HEK293 (cell line): ENCODE data around the gene CEND1.

ENCODE experiments used
- FEZF1 ChIP-seq: fragments of 450-650 bp; formaldehyde crosslinking; IDR thresholded peaks from 2 replicates; pipeline ENCODE4 v1.5.1; 2016; ENCODE audit warnings: missing biosample characterization, missing genetic modification characterization
- PRDM1 ChIP-seq: fragments of 450-650 bp; formaldehyde crosslinking; IDR thresholded peaks from 2 replicates; pipeline ENCODE4; 2016; ENCODE audit warnings: missing biosample characterization, missing genetic modification characterization
- SCRT1 ChIP-seq: fragments of 450-650 bp; formaldehyde crosslinking; IDR thresholded peaks from 2 replicates; pipeline ENCODE4 v1.5.1; 2016; ENCODE audit warnings: missing biosample characterization, missing genetic modification characterization, borderline replicate concordance
- YY2 ChIP-seq: fragments of 450-650 bp; formaldehyde crosslinking; IDR thresholded peaks from 2 replicates; pipeline ENCODE4 v1.5.1; 2016; ENCODE audit warnings: missing biosample characterization, missing genetic modification characterization
- ZFP41 ChIP-seq: fragments of 450-650 bp; formaldehyde crosslinking; IDR thresholded peaks from 2 replicates; pipeline ENCODE4 v1.5.1; 2016; ENCODE audit warnings: missing biosample characterization, missing genetic modification characterization, borderline replicate concordance
- ZNF10 ChIP-seq: fragments of 450-650 bp; formaldehyde crosslinking; IDR thresholded peaks from 2 replicates; pipeline ENCODE4 v1.5.1; 2017; ENCODE audit warnings: missing biosample characterization, missing genetic modification characterization
- ZNF112 ChIP-seq: fragments of 450-650 bp; formaldehyde crosslinking; IDR thresholded peaks from 2 replicates; pipeline ENCODE4 v1.5.0; 2017; ENCODE audit warnings: missing biosample characterization, missing genetic modification characterization
- ZNF184 ChIP-seq: fragments of 450-650 bp; IDR thresholded peaks from 2 replicates; pipeline ENCODE4 v1.5.1; 2018; ENCODE audit warnings: missing biosample characterization, mild to moderate bottlenecking, missing genetic modification characterization
- ZNF19 ChIP-seq: fragments of 450-650 bp; formaldehyde crosslinking; IDR thresholded peaks from 2 replicates; pipeline ENCODE4; 2016; ENCODE audit warnings: missing biosample characterization, missing genetic modification characterization, low read depth
- ZNF266 ChIP-seq: fragments of 450-650 bp; formaldehyde crosslinking; IDR thresholded peaks from 2 replicates; pipeline ENCODE4 v1.5.1; 2016; ENCODE audit warnings: missing biosample characterization, missing genetic modification characterization, low read depth
- ZNF426 ChIP-seq: fragments of 450-650 bp; formaldehyde crosslinking; IDR thresholded peaks from 2 replicates; pipeline ENCODE4 v1.5.1; 2017; ENCODE audit warnings: missing biosample characterization, missing genetic modification characterization, mild to moderate bottlenecking, inconsistent platforms, moderate library complexity
- ZNF501 ChIP-seq: fragments of 450-650 bp; formaldehyde crosslinking; IDR thresholded peaks from 2 replicates; pipeline ENCODE4 v1.5.1; 2016; ENCODE audit warnings: missing biosample characterization, missing genetic modification characterization
- ZNF514 ChIP-seq: fragments of 450-650 bp; formaldehyde crosslinking; IDR thresholded peaks from 2 replicates; pipeline ENCODE4 v1.5.1; 2016; ENCODE audit warnings: missing biosample characterization, missing genetic modification characterization
- ZNF560 ChIP-seq: fragments of 450-650 bp; formaldehyde crosslinking; IDR thresholded peaks from 2 replicates; pipeline ENCODE4 v1.5.1; 2017; ENCODE audit warnings: missing biosample characterization, missing genetic modification characterization, borderline replicate concordance
- ZNF561 ChIP-seq: fragments of 450-650 bp; IDR thresholded peaks from 2 replicates; pipeline ENCODE4 v1.5.1; 2018; ENCODE audit warnings: missing biosample characterization, missing genetic modification characterization, borderline replicate concordance
- ZNF660 ChIP-seq: fragments of 450-650 bp; IDR thresholded peaks from 2 replicates; pipeline ENCODE4 v1.5.1; 2018; ENCODE audit warnings: missing biosample characterization, mild to moderate bottlenecking, missing genetic modification characterization
- TF ChIP-seq, protein P1 (sequence below): fragments of 450-650 bp; formaldehyde crosslinking; IDR thresholded peaks from 2 replicates; pipeline ENCODE4 v1.5.1; 2016; ENCODE audit warnings: missing biosample characterization, missing genetic modification characterization
- TF ChIP-seq, protein P2 (sequence below): fragments of 450-650 bp; formaldehyde crosslinking; IDR thresholded peaks from 2 replicates; pipeline ENCODE4 v1.5.1; 2016; ENCODE audit warnings: missing biosample characterization, missing genetic modification characterization
- TF ChIP-seq, protein P3 (sequence below): fragments of 450-650 bp; formaldehyde crosslinking; IDR thresholded peaks from 2 replicates; pipeline ENCODE4 v1.5.1; 2017; ENCODE audit warnings: missing biosample characterization, missing genetic modification characterization
- TF ChIP-seq, protein P4 (sequence below): fragments of 450-650 bp; formaldehyde crosslinking; IDR thresholded peaks from 2 replicates; pipeline ENCODE4 v1.5.1; 2016; ENCODE audit warnings: missing biosample characterization, missing genetic modification characterization
- TF ChIP-seq, protein P5 (sequence below): fragments of 450-650 bp; formaldehyde crosslinking; IDR thresholded peaks from 2 replicates; pipeline ENCODE4 v1.5.0; 2017; ENCODE audit warnings: missing biosample characterization, missing genetic modification characterization, borderline replicate concordance
- TF ChIP-seq, protein P6 (sequence below): fragments of 450-650 bp; formaldehyde crosslinking; IDR thresholded peaks from 2 replicates; pipeline ENCODE4 v1.5.1; 2016; ENCODE audit warnings: missing biosample characterization, missing genetic modification characterization
- TF ChIP-seq, protein P7 (sequence below): fragments of 450-650 bp; formaldehyde crosslinking; IDR thresholded peaks from 2 replicates; pipeline ENCODE4 v1.5.1; 2016; ENCODE audit warnings: missing biosample characterization, missing genetic modification characterization

CEND1 gene

DNA sequence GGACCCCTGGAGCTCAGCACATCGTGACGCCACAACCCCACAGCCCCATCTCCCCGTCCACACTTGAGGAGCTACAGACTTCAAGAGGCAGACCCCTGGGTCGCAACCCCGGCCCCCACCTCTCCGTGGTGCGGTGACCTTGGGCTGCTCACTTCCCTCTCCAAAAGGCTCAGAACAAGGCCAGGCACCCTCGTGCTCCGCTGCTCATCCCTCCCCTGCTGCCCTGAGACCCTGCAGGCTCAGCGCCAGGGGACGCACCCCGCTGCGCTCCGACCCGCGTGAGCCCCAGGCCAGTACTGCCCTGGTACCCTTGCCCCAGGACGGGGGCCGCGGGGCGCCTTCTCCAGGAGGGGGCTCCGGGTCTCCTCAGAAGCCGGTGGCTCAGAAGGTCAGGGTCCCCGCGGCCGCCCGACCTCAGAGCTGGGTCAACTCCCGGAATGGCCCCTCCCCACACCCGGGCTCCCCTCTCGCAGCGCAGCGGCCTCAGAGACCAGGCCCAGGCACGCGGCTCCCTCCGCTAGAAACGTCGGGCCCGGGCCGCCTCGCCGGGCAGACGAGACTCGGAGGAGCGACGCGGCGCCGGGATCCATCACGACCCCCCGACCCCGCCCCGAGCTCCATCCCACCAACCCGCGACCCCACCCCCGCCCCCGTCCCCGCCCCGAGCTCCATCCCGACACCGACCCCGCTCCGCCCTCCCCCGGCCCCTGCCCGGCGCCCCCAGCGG, 13.2 kb downstream of the CEND1 start (continued):
- TF ChIP-seq, protein P1, sequence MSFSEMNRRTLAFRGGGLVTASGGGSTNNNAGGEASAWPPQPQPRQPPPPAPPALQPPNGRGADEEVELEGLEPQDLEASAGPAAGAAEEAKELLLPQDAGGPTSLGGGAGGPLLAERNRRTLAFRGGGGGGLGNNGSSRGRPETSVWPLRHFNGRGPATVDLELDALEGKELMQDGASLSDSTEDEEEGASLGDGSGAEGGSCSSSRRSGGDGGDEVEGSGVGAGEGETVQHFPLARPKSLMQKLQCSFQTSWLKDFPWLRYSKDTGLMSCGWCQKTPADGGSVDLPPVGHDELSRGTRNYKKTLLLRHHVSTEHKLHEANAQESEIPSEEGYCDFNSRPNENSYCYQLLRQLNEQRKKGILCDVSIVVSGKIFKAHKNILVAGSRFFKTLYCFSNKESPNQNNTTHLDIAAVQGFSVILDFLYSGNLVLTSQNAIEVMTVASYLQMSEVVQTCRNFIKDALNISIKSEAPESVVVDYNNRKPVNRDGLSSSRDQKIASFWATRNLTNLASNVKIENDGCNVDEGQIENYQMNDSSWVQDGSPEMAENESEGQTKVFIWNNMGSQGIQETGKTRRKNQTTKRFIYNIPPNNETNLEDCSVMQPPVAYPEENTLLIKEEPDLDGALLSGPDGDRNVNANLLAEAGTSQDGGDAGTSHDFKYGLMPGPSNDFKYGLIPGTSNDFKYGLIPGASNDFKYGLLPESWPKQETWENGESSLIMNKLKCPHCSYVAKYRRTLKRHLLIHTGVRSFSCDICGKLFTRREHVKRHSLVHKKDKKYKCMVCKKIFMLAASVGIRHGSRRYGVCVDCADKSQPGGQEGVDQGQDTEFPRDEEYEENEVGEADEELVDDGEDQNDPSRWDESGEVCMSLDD (tag by site-specific recombination), result 0 out of 2 replicates have a peak, but pooled peaks have one; percentile 23
- TF ChIP-seq ZFP41 (tag by site-specific recombination) (no peak), PRDM1 (tag by site-specific recombination) (no peak), ZNF112 (tag by site-specific recombination) (no peak), ZNF660 (tag by site-specific recombination) (no peak), ZNF561 (tag by site-specific recombination) (peak; percentile 18; the same call in 1 of the 2 replicates), ZNF184 (no peak), ZNF514 (tag by site-specific recombination) (no peak), ZNF560 (tag by site-specific recombination) (no peak), ZNF10 (no peak), YY2 (no peak), ZNF266 (no peak), ZNF501 (tag by site-specific recombination) (no peak), ZNF19 (tag by site-specific recombination) (no peak), FEZF1 (tag by site-specific recombination) (no peak), SCRT1 (no peak), ZNF426 (tag by site-specific recombination) (no peak)
- TF ChIP-seq, protein P2, sequence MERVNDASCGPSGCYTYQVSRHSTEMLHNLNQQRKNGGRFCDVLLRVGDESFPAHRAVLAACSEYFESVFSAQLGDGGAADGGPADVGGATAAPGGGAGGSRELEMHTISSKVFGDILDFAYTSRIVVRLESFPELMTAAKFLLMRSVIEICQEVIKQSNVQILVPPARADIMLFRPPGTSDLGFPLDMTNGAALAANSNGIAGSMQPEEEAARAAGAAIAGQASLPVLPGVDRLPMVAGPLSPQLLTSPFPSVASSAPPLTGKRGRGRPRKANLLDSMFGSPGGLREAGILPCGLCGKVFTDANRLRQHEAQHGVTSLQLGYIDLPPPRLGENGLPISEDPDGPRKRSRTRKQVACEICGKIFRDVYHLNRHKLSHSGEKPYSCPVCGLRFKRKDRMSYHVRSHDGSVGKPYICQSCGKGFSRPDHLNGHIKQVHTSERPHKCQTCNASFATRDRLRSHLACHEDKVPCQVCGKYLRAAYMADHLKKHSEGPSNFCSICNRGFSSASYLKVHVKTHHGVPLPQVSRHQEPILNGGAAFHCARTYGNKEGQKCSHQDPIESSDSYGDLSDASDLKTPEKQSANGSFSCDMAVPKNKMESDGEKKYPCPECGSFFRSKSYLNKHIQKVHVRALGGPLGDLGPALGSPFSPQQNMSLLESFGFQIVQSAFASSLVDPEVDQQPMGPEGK (tag by site-specific recombination), result peak; percentile 28
- TF ChIP-seq, protein P3, sequence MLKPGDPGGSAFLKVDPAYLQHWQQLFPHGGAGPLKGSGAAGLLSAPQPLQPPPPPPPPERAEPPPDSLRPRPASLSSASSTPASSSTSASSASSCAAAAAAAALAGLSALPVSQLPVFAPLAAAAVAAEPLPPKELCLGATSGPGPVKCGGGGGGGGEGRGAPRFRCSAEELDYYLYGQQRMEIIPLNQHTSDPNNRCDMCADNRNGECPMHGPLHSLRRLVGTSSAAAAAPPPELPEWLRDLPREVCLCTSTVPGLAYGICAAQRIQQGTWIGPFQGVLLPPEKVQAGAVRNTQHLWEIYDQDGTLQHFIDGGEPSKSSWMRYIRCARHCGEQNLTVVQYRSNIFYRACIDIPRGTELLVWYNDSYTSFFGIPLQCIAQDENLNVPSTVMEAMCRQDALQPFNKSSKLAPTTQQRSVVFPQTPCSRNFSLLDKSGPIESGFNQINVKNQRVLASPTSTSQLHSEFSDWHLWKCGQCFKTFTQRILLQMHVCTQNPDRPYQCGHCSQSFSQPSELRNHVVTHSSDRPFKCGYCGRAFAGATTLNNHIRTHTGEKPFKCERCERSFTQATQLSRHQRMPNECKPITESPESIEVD (tag by site-specific recombination), result no peak
- TF ChIP-seq, protein P4, sequence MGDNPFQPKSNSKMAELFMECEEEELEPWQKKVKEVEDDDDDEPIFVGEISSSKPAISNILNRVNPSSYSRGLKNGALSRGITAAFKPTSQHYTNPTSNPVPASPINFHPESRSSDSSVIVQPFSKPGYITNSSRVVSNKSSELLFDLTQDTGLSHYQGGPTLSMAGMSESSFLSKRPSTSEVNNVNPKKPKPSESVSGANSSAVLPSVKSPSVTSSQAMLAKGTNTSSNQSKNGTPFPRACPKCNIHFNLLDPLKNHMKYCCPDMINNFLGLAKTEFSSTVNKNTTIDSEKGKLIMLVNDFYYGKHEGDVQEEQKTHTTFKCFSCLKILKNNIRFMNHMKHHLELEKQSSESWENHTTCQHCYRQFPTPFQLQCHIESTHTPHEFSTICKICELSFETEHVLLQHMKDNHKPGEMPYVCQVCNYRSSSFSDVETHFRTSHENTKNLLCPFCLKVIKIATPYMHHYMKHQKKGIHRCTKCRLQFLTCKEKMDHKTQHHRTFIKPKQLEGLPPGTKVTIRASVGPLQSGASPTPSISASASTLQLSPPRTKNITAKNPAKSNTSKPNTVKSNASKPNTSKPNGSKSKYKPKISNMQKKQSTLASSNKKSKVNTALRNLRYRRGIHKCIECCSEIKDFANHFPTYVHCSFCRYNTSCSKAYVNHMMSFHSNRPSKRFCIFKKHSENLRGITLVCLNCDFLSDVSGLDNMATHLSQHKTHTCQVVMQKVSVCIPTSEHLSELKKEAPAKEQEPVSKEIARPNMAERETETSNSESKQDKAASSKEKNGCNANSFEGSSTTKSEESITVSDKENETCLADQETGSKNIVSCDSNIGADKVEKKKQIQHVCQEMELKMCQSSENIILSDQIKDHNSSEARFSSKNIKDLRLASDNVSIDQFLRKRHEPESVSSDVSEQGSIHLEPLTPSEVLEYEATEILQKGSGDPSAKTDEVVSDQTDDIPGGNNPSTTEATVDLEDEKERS, result no peak
- TF ChIP-seq, protein P5, sequence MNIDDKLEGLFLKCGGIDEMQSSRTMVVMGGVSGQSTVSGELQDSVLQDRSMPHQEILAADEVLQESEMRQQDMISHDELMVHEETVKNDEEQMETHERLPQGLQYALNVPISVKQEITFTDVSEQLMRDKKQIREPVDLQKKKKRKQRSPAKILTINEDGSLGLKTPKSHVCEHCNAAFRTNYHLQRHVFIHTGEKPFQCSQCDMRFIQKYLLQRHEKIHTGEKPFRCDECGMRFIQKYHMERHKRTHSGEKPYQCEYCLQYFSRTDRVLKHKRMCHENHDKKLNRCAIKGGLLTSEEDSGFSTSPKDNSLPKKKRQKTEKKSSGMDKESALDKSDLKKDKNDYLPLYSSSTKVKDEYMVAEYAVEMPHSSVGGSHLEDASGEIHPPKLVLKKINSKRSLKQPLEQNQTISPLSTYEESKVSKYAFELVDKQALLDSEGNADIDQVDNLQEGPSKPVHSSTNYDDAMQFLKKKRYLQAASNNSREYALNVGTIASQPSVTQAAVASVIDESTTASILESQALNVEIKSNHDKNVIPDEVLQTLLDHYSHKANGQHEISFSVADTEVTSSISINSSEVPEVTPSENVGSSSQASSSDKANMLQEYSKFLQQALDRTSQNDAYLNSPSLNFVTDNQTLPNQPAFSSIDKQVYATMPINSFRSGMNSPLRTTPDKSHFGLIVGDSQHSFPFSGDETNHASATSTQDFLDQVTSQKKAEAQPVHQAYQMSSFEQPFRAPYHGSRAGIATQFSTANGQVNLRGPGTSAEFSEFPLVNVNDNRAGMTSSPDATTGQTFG, result no peak
- TF ChIP-seq, protein P6, sequence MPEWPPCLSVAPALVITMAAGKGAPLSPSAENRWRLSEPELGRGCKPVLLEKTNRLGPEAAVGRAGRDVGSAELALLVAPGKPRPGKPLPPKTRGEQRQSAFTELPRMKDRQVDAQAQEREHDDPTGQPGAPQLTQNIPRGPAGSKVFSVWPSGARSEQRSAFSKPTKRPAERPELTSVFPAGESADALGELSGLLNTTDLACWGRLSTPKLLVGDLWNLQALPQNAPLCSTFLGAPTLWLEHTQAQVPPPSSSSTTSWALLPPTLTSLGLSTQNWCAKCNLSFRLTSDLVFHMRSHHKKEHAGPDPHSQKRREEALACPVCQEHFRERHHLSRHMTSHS, result no peak
- TF ChIP-seq, protein P7, sequence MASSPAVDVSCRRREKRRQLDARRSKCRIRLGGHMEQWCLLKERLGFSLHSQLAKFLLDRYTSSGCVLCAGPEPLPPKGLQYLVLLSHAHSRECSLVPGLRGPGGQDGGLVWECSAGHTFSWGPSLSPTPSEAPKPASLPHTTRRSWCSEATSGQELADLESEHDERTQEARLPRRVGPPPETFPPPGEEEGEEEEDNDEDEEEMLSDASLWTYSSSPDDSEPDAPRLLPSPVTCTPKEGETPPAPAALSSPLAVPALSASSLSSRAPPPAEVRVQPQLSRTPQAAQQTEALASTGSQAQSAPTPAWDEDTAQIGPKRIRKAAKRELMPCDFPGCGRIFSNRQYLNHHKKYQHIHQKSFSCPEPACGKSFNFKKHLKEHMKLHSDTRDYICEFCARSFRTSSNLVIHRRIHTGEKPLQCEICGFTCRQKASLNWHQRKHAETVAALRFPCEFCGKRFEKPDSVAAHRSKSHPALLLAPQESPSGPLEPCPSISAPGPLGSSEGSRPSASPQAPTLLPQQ, result no peak
